ENCODE data around the gene BNC2.
"Not testable (repeated sequence)": the region's sequence is repeated elsewhere in the genome, so short reads cannot be mapped to it uniquely, and the experiment has no call there.

Gene BNC2

GRCh38 chr9:16870596-16871335 is at the start of gene BNC2:
Gene BNC2, minus strand, starts transcription at chr9:16870670. Its CDS starts 22 bp downstream, at chr9:16870648.
- H3K4me1 ChIP-seq (ENCODE audit: control insufficient read depth, insufficient read depth, low read length): peaks cover 39% of the 10 kb centered on the region
- H3K36me3 ChIP-seq (ENCODE audit: control insufficient read depth, insufficient read depth, low read length): no peaks in the 10 kb centered on the region
- H3K27ac ChIP-seq (ENCODE audit: low read depth, low read length): peak within 1 kb of the TSS; percentile 65
- H3K9me3 ChIP-seq (ENCODE audit: control insufficient read depth, insufficient read depth, low read depth, low read length): no peaks in the 10 kb centered on the region
- peak within 1 kb of the TSS; percentile 80 for H3K9ac ChIP-seq (ENCODE audit: low read length)
- peak within 1 kb of the TSS; percentile 93 for H3K4me3 ChIP-seq (ENCODE audit: low read depth, low read length)
- H3K27me3 ChIP-seq (ENCODE audit: control insufficient read depth, insufficient read depth, low read length): peaks cover 18% of the 10 kb centered on the region

- Histone ChIP-seq H3K36me3 (ENCODE audit: control insufficient read depth, insufficient read depth, low read length) (no peaks in the 10 kb centered on the region), H3K27me3 (ENCODE audit: control insufficient read depth, insufficient read depth, low read length) (peaks cover 19% of the 10 kb centered on the region), H3K9me3 (ENCODE audit: control insufficient read depth, insufficient read depth, low read depth, low read length) (peaks cover 6% of the 10 kb centered on the region; the same call in 1 of the 2 replicates), H3K4me1 (ENCODE audit: control insufficient read depth, insufficient read depth, low read length) (no peaks in the 10 kb centered on the region), H3K4me3 (ENCODE audit: low read depth, low read length) (no peak overlapping the region), H3K27ac (ENCODE audit: low read depth, low read length) (no peak overlapping the region), H3K9ac (ENCODE audit: low read length) (no peak overlapping the region)
Observed at GRCh38 chr9:16918920-16919319, 48.5 kb upstream of the BNC2 start.

DNA sequence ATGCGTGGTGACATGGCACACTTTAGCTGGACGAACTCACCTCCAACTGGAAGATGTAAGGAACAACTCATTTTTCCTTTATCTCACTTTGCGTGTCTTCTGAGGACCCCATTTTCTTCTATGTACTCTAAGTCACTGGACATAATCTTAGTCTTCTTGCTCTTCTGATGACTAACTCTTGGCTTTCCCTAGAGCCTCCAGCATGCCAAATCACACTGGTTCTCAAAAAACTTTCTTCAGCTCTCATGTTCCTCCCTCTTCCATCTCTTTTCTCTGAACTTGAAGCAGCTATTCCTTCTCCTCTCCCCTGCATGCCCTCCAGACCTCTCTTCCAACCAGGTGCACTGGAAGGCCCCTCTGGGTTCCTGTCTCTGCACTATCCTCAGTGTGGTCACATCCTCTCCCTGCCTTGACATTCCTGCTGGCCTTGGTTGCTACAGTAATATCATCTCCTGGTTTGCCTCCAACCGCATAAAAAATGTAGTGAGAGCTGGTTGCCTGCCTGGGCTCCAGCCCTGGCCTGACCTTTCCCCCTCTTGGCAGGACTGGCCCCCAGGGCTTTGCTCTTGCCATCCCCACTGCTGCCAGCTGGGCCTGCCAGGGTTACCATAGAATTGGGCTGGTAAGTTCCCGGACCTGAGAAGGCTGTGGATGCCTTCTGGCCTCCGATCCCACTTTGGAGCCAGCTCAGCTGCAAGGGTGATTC is 44.8 kb upstream of the BNC2 start:
- Histone ChIP-seq H3K27ac (ENCODE audit: low read depth, low read length) (no peak overlapping the region), H3K9me3 (ENCODE audit: control insufficient read depth, insufficient read depth, low read depth, low read length) (peaks cover 2% of the 10 kb centered on the region; the same call in 1 of the 2 replicates), H3K4me1 (ENCODE audit: control insufficient read depth, insufficient read depth, low read length) (no peaks in the 10 kb centered on the region), H3K36me3 (ENCODE audit: control insufficient read depth, insufficient read depth, low read length) (no peaks in the 10 kb centered on the region), H3K9ac (ENCODE audit: low read length) (no peak overlapping the region), H3K27me3 (ENCODE audit: control insufficient read depth, insufficient read depth, low read length) (no peaks in the 10 kb centered on the region), H3K4me3 (ENCODE audit: low read depth, low read length) (no peak overlapping the region)

- no peak overlapping the region for H3K4me3 ChIP-seq (ENCODE audit: low read depth, low read length)
- H3K4me1 ChIP-seq (ENCODE audit: control insufficient read depth, insufficient read depth, low read length): no peaks in the 10 kb centered on the region
- no peak overlapping the region for H3K27ac ChIP-seq (ENCODE audit: low read depth, low read length)
- peaks cover 2% of the 10 kb centered on the region; the same call in 1 of the 2 replicates for H3K9me3 ChIP-seq (ENCODE audit: control insufficient read depth, insufficient read depth, low read depth, low read length)
- no peaks in the 10 kb centered on the region for H3K27me3 ChIP-seq (ENCODE audit: control insufficient read depth, insufficient read depth, low read length)
- H3K36me3 ChIP-seq (ENCODE audit: control insufficient read depth, insufficient read depth, low read length): no peaks in the 10 kb centered on the region
- no peak overlapping the region for H3K9ac ChIP-seq (ENCODE audit: low read length)
Observed at GRCh38 chr9:16912197-16912596, 41.7 kb upstream of the BNC2 start.

DNA sequence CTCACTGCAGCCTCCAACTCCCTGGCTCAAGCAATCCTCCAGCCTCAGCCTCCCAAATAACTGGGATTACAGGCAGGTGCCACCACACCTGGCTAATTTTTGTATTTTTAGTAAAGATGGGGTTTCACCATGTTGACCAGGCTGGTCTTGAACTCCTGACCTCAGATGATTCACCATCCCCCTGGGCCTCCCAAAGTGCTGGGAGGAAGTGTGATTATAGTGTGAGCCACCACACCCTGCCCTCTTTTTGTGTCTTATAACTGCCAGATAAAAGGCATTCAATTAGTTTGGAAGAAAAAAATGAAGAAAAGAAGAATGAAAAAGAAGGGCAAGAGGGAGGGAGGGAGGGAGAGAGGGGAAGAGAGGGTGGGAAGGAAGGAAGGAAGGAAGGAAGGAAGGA is 37.7 kb upstream of the BNC2 start:
- not testable (repeated sequence) for H3K4me1 ChIP-seq (ENCODE audit: control insufficient read depth, insufficient read depth, low read length); H3K4me3 ChIP-seq (ENCODE audit: low read depth, low read length); H3K36me3 ChIP-seq (ENCODE audit: control insufficient read depth, insufficient read depth, low read length); H3K9ac ChIP-seq (ENCODE audit: low read length); H3K27me3 ChIP-seq (ENCODE audit: control insufficient read depth, insufficient read depth, low read length); H3K27ac ChIP-seq (ENCODE audit: low read depth, low read length); H3K9me3 ChIP-seq (ENCODE audit: control insufficient read depth, insufficient read depth, low read depth, low read length)

- no peak overlapping the region for H3K27ac ChIP-seq (ENCODE audit: low read depth, low read length)
Observed at GRCh38 chr9:16904655-16905054, 34.2 kb upstream of the BNC2 start.

DNA sequence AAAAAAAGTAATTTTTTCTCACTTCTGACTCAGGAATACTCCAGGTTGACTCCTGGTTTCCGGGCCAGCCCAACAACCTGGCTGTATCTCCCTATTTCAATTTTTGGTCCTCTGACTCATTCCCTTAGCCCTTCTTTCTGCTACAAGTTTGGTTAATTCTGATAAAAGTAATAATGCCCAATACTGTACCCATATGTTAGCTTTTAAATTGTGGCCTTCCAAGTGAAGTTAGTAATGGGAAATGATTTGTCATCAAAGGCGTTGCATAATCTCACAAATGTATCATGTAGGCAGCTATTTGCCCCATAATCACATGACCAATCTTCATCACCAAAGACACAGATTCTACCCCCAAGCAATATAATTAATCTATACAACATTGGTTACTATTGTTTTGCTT is 31.1 kb upstream of the BNC2 start:
- Histone ChIP-seq H3K4me1 (ENCODE audit: control insufficient read depth, insufficient read depth, low read length) (peaks cover 7% of the 10 kb centered on the region; the same call in 1 of the 2 replicates), H3K27me3 (ENCODE audit: control insufficient read depth, insufficient read depth, low read length) (no peaks in the 10 kb centered on the region), H3K27ac (ENCODE audit: low read depth, low read length) (no peak overlapping the region), H3K4me3 (ENCODE audit: low read depth, low read length) (no peak overlapping the region), H3K9ac (ENCODE audit: low read length) (no peak overlapping the region), H3K9me3 (ENCODE audit: control insufficient read depth, insufficient read depth, low read depth, low read length) (no peaks in the 10 kb centered on the region), H3K36me3 (ENCODE audit: control insufficient read depth, insufficient read depth, low read length) (no peaks in the 10 kb centered on the region)

More at GRCh38 chr9:16904655-16905054, 34.2 kb upstream of the BNC2 start:
- no peaks in the 10 kb centered on the region for H3K9me3 ChIP-seq (ENCODE audit: control insufficient read depth, insufficient read depth, low read depth, low read length)
- no peak overlapping the region for H3K9ac ChIP-seq (ENCODE audit: low read length)
- H3K4me1 ChIP-seq (ENCODE audit: control insufficient read depth, insufficient read depth, low read length): peaks cover 3% of the 10 kb centered on the region; the same call in 1 of the 2 replicates
- H3K27me3 ChIP-seq (ENCODE audit: control insufficient read depth, insufficient read depth, low read length): no peaks in the 10 kb centered on the region
- no peak overlapping the region for H3K4me3 ChIP-seq (ENCODE audit: low read depth, low read length)
- no peaks in the 10 kb centered on the region for H3K36me3 ChIP-seq (ENCODE audit: control insufficient read depth, insufficient read depth, low read length)

GRCh38 chr9:16899606-16900005 is 29.1 kb upstream of the BNC2 start:
- H3K9ac ChIP-seq (ENCODE audit: low read length): no peak overlapping the region
- H3K27ac ChIP-seq (ENCODE audit: low read depth, low read length): no peak overlapping the region
- no peaks in the 10 kb centered on the region for H3K9me3 ChIP-seq (ENCODE audit: control insufficient read depth, insufficient read depth, low read depth, low read length)
- H3K4me1 ChIP-seq (ENCODE audit: control insufficient read depth, insufficient read depth, low read length): peaks cover 7% of the 10 kb centered on the region; the same call in 1 of the 2 replicates
- H3K36me3 ChIP-seq (ENCODE audit: control insufficient read depth, insufficient read depth, low read length): no peaks in the 10 kb centered on the region
- no peaks in the 10 kb centered on the region for H3K27me3 ChIP-seq (ENCODE audit: control insufficient read depth, insufficient read depth, low read length)
- H3K4me3 ChIP-seq (ENCODE audit: low read depth, low read length): no peak overlapping the region

- H3K4me1 ChIP-seq (ENCODE audit: control insufficient read depth, insufficient read depth, low read length): peaks cover 7% of the 10 kb centered on the region; the same call in 1 of the 2 replicates
- no peak overlapping the region for H3K9ac ChIP-seq (ENCODE audit: low read length)
- H3K27ac ChIP-seq (ENCODE audit: low read depth, low read length): no peak overlapping the region
Observed at GRCh38 chr9:16898464-16898863, 28.0 kb upstream of the BNC2 start.

DNA sequence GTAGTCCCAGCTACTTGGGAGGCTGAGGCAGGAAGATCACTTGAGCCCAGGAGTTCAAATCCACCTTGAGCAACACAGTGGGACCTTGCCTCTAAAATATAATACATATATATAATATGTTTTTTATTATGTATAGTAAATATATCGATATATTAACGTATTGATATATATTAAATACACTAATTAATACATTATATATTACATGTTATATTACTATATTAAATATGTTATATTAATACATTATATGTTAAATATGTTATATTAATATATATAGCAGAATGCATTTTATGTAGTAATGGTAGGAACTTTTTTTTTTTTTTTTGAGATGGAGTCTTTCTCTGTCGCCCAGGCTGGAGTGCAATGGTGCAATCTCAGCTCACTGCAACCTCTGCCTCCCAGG is 18.1 kb upstream of the BNC2 start:
- Histone ChIP-seq H3K27me3 (ENCODE audit: control insufficient read depth, insufficient read depth, low read length) (no peaks in the 10 kb centered on the region), H3K36me3 (ENCODE audit: control insufficient read depth, insufficient read depth, low read length) (no peaks in the 10 kb centered on the region), H3K4me1 (ENCODE audit: control insufficient read depth, insufficient read depth, low read length) (peaks cover 3% of the 10 kb centered on the region; the same call in 1 of the 2 replicates), H3K9ac (ENCODE audit: low read length) (no peak overlapping the region), H3K27ac (ENCODE audit: low read depth, low read length) (no peak overlapping the region), H3K9me3 (ENCODE audit: control insufficient read depth, insufficient read depth, low read depth, low read length) (no peaks in the 10 kb centered on the region), H3K4me3 (ENCODE audit: low read depth, low read length) (no peak overlapping the region)

More at GRCh38 chr9:16898464-16898863, 28.0 kb upstream of the BNC2 start:
- Histone ChIP-seq H3K36me3 (ENCODE audit: control insufficient read depth, insufficient read depth, low read length) (no peaks in the 10 kb centered on the region), H3K27me3 (ENCODE audit: control insufficient read depth, insufficient read depth, low read length) (no peaks in the 10 kb centered on the region), H3K4me3 (ENCODE audit: low read depth, low read length) (no peak overlapping the region), H3K9me3 (ENCODE audit: control insufficient read depth, insufficient read depth, low read depth, low read length) (no peaks in the 10 kb centered on the region)

DNA sequence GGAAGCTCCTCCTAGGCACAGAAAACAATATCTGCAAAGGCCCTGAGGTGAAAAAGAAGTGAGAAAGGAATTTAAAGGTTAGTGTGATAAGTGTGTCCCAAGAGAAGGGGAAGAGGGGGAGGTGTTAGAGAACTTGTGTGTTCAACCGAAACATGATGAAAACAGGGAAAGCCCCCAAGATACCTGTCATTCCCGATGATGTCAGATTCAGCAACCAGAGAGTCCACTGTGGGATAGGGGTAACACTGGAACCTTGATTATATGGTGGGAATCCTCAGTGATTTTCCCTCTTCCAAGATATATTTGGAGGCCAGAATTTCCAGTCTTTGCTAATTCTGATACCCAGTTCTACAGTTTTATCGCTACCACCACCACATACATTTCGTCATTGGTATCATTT is 15.5 kb upstream of the BNC2 start:
- Histone ChIP-seq H3K9me3 (ENCODE audit: control insufficient read depth, insufficient read depth, low read depth, low read length) (peaks cover 5% of the 10 kb centered on the region; the same call in 1 of the 2 replicates), H3K27ac (ENCODE audit: low read depth, low read length) (no peak overlapping the region), H3K4me3 (ENCODE audit: low read depth, low read length) (no peak overlapping the region), H3K4me1 (ENCODE audit: control insufficient read depth, insufficient read depth, low read length) (peaks cover 3% of the 10 kb centered on the region; the same call in 1 of the 2 replicates), H3K9ac (ENCODE audit: low read length) (no peak overlapping the region), H3K27me3 (ENCODE audit: control insufficient read depth, insufficient read depth, low read length) (no peaks in the 10 kb centered on the region), H3K36me3 (ENCODE audit: control insufficient read depth, insufficient read depth, low read length) (no peaks in the 10 kb centered on the region)
